ENCODE results near the gene TFAP2E. TPM values are rescaled to one million over a fixed set of nuclear protein-coding genes. Genes with fewer than 3 reads are reported as not detected.

TFAP2E gene
- total RNA-seq, 1 donor: under 0.01 TPM

GRCh38 chr1:35555212-35555584 lies 17.9 kb upstream of the TFAP2E start:
- DNase-seq (ENCODE audit: insufficient read length, low spot score, missing footprints): no peak
- H2AFZ ChIP-seq (ENCODE audit: low read length): no peak overlapping the region
- peak overlapping the region; percentile 88 for H3K4me2 ChIP-seq (ENCODE audit: insufficient read depth, low read length)
- H3K4me1 ChIP-seq (ENCODE audit: insufficient read depth, low read length): peaks cover 31% of the 10 kb centered on the region
- peak overlapping the region; percentile 80 for H3K27ac ChIP-seq (ENCODE audit: low read depth, low read length)
- peaks cover 23% of the 10 kb centered on the region for H3K36me3 ChIP-seq (ENCODE audit: insufficient read depth, low read length)
- H3K9me3 ChIP-seq (ENCODE audit: low read depth, low read length): no peaks in the 10 kb centered on the region
- peak overlapping the region; percentile 80 for H3K4me3 ChIP-seq (ENCODE audit: insufficient read depth, low read length)
- H3K27me3 ChIP-seq (ENCODE audit: insufficient read depth, low read length): no peaks in the 10 kb centered on the region
- peaks cover 52% of the 10 kb centered on the region for H3K79me2 ChIP-seq (ENCODE audit: insufficient read depth, low read length)
- peaks cover 31% of the 10 kb centered on the region for H4K20me1 ChIP-seq (ENCODE audit: insufficient read depth, low read length)
- TF ChIP-seq CTCF (IDR thresholded peaks at IDR 0.05; ENCODE audit: extremely low read depth, low read depth, low read length): no peak

GRCh38 chr1:35555601-35556477 lies 17.3 kb upstream of the TFAP2E start:
- Histone ChIP-seq H3K27me3 (ENCODE audit: insufficient read depth, low read length) (no peaks in the 10 kb centered on the region), H4K20me1 (ENCODE audit: insufficient read depth, low read length) (peaks cover 37% of the 10 kb centered on the region), H3K4me3 (ENCODE audit: insufficient read depth, low read length) (peak overlapping the region; percentile 80), H3K9me3 (ENCODE audit: low read depth, low read length) (no peaks in the 10 kb centered on the region), H2AFZ (ENCODE audit: low read length) (peak overlapping the region; percentile 15), H3K36me3 (ENCODE audit: insufficient read depth, low read length) (peaks cover 21% of the 10 kb centered on the region), H3K79me2 (ENCODE audit: insufficient read depth, low read length) (peaks cover 52% of the 10 kb centered on the region), H3K4me2 (ENCODE audit: insufficient read depth, low read length) (peak overlapping the region; percentile 88), H3K27ac (ENCODE audit: low read depth, low read length) (peak overlapping the region; percentile 80), H3K4me1 (ENCODE audit: insufficient read depth, low read length) (peaks cover 38% of the 10 kb centered on the region)
- DNase-seq (ENCODE audit: insufficient read length, low spot score, missing footprints): peak; percentile 90
- TF ChIP-seq CTCF (IDR thresholded peaks at IDR 0.05; ENCODE audit: extremely low read depth, low read depth, low read length): no peak

- H3K36me3 ChIP-seq (ENCODE audit: insufficient read depth, low read length): peaks cover 21% of the 10 kb centered on the region
- H4K20me1 ChIP-seq (ENCODE audit: insufficient read depth, low read length): peaks cover 45% of the 10 kb centered on the region
- peak overlapping the region; percentile 80 for H3K27ac ChIP-seq (ENCODE audit: low read depth, low read length)
- DNase-seq (ENCODE audit: insufficient read length, low spot score, missing footprints): no peak
- no peaks in the 10 kb centered on the region for H3K9me3 ChIP-seq (ENCODE audit: low read depth, low read length)
- H3K4me1 ChIP-seq (ENCODE audit: insufficient read depth, low read length): peaks cover 45% of the 10 kb centered on the region
- peak overlapping the region; percentile 80 for H3K4me3 ChIP-seq (ENCODE audit: insufficient read depth, low read length)
- TF ChIP-seq CTCF (IDR thresholded peaks at IDR 0.05; ENCODE audit: extremely low read depth, low read depth, low read length): no peak
- no peaks in the 10 kb centered on the region for H3K27me3 ChIP-seq (ENCODE audit: insufficient read depth, low read length)
- H3K4me2 ChIP-seq (ENCODE audit: insufficient read depth, low read length): peak overlapping the region; percentile 88
- peak overlapping the region; percentile 91 for H2AFZ ChIP-seq (ENCODE audit: low read length)
- H3K79me2 ChIP-seq (ENCODE audit: insufficient read depth, low read length): peaks cover 57% of the 10 kb centered on the region
These were observed 16.5 kb upstream of the TFAP2E start for GRCh38 chr1:35556484-35557117.

GRCh38 chr1:35557118-35557610 lies 15.9 kb upstream of the TFAP2E start, which contains the start of gene KIAA0319L:
KIAA0319L (minus strand) TSS chr1:35557403; CDS start chr1:35554491, 2,912 bp downstream.
- no peaks in the 10 kb centered on the region for H3K9me3 ChIP-seq (ENCODE audit: low read depth, low read length)
- H3K27ac ChIP-seq (ENCODE audit: low read depth, low read length): peak within 1 kb of the TSS; percentile 80
- peaks cover 54% of the 10 kb centered on the region for H3K79me2 ChIP-seq (ENCODE audit: insufficient read depth, low read length)
- H4K20me1 ChIP-seq (ENCODE audit: insufficient read depth, low read length): peaks cover 50% of the 10 kb centered on the region
- H3K4me1 ChIP-seq (ENCODE audit: insufficient read depth, low read length): peaks cover 48% of the 10 kb centered on the region
- H3K4me2 ChIP-seq (ENCODE audit: insufficient read depth, low read length): peak within 1 kb of the TSS; percentile 88
- no peaks in the 10 kb centered on the region for H3K27me3 ChIP-seq (ENCODE audit: insufficient read depth, low read length)
- TF ChIP-seq CTCF (IDR thresholded peaks at IDR 0.05; ENCODE audit: extremely low read depth, low read depth, low read length): no peak
- H3K4me3 ChIP-seq (ENCODE audit: insufficient read depth, low read length): peak within 1 kb of the TSS; percentile 80
- DNase-seq (ENCODE audit: insufficient read length, low spot score, missing footprints): peak; percentile 95
- peaks cover 15% of the 10 kb centered on the region for H3K36me3 ChIP-seq (ENCODE audit: insufficient read depth, low read length)
- H2AFZ ChIP-seq (ENCODE audit: low read length): peak within 1 kb of the TSS; percentile 91
